GF-D8 (cell line): ENCODE results near the gene PYDC2.

Experiments
- DNase-seq: peaks from one replicate; lab custom pipeline; 2025; lab: John Stamatoyannopoulos, UW

PYDC2 gene

DNA sequence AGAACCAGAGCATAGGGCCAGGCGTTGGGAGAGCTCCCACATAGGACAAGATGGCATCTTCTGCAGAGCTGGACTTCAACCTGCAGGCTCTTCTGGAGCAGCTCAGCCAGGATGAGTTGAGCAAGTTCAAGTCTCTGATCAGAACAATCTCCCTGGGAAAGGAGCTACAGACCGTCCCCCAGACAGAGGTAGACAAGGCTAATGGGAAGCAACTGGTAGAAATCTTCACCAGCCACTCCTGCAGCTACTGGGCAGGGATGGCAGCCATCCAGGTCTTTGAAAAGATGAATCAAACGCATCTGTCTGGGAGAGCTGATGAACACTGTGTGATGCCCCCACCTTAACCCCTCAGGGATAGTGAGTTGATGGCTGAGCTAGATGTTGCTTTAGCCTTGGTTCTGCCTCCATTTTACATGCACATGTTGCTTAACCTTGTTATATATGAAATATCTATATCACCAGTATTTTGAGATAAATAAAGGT lies at the start of gene PYDC2:
TSS of gene PYDC2 (plus strand) at position 51 of the 483 bp plus-strand sequence. CDS start at position 51, 0 bp downstream.
- DNase-seq: no peak

GRCh38 chr3:191412759-191413158 lies 48.2 kb upstream of the PYDC2 start:
- no peak for DNase-seq

GRCh38 chr3:191414286-191414685 lies 46.7 kb upstream of the PYDC2 start:
- DNase-seq: no peak

DNA sequence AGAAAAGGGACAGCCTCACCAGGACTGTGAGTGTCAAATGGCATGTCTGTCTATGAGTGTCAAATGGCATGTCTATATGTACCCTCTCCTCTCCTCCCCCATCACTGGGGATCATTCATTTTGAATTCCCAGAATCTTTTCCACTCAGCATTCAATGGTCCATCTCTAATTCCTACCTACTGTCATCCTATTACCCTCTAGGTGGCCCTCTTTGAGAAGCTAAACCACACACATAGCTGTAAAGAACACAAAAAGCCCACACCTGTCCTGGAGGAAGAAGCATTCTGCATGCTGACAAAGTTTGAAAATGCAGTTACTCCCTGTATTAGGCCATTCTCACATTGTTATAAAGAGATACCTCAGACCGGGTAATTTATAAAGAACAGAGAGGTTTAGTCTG lies 46.2 kb upstream of the PYDC2 start:
- no peak for DNase-seq

GRCh38 chr3:191415566-191415965 lies 45.4 kb upstream of the PYDC2 start:
- DNase-seq: no peak

GRCh38 chr3:191417457-191417729 lies 43.6 kb upstream of the PYDC2 start:
- DNase-seq: no peak

GRCh38 chr3:191420771-191421170 lies 40.2 kb upstream of the PYDC2 start:
- no peak for DNase-seq

- DNase-seq: no peak
Measured at GRCh38 chr3:191424881-191425280, 36.1 kb upstream of the PYDC2 start.

DNA sequence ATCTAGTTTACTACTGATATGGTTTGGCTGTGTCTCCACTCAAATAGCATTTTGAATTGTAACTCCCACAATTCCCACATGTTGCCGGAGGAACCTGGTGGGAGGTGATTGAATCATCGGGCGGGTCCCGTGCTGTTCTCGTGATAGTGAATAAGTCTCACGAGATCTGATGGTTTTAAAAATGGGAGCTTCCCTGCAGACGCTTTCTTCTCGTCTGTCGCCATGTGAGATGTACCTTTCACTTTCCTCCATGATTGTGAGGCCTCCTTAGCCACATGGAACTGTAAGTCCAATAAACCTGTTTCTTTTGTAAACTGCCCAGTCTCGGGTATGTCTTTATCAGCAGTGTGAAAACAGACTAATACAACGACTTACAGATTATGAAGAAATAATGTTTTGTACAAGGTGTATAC lies 35.6 kb upstream of the PYDC2 start:
- no peak for DNase-seq

- DNase-seq: no peak
Measured at GRCh38 chr3:191426311-191426710, 34.7 kb upstream of the PYDC2 start.

GRCh38 chr3:191428177-191428576 lies 32.8 kb upstream of the PYDC2 start:
- DNase-seq: no peak

DNA sequence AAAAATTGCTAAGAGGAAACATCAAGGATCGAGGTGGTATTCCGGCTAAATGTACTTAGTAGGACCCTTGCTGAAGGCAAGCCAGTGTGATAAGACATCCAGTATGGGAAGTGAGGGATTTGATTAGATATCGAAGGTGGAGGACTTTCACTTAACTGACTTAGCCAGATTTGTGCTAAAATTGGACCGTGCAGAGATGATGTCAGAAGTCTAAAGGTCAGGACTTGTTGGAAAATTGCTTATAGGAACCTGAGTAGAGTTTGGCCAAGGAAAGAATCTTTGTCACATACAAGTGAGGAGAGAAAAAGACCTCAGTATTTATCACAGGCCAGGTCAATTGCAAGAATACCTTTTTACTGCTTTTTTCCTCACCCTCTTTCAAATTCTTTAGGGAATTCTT lies 30.9 kb upstream of the PYDC2 start:
- no peak for DNase-seq

DNA sequence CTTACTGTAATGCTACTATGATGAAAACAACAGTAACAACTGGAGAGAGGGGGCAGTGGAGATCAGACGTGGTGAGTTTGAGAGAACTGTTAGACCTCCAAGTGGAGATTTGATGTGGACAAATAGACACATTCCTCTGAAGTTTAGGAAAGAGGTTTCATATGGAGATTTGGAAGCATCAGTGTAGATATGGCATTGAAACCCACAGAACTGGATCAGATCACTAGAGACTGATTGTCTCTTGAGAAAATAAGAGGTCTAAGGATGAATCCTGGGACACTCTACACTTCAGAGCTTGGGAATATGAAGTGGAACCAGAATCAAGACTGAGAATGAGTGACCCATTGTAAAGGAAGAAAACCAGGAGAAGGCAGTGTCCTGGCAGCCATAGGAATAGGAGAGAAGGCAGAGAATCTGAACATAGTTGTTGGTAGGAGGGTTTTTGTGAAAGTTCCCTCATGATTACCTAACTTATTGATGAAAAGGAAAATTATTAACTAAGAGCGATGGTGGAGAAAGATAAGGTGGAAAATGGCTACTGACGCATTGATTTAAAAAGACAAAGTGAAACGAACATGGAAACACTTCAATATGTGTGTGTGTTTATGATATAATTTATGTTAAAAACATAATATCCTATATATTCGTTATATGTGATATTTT lies 29.7 kb upstream of the PYDC2 start:
- DNase-seq: no peak

GRCh38 chr3:191432162-191432561 lies 28.8 kb upstream of the PYDC2 start:
- DNase-seq: no peak

DNA sequence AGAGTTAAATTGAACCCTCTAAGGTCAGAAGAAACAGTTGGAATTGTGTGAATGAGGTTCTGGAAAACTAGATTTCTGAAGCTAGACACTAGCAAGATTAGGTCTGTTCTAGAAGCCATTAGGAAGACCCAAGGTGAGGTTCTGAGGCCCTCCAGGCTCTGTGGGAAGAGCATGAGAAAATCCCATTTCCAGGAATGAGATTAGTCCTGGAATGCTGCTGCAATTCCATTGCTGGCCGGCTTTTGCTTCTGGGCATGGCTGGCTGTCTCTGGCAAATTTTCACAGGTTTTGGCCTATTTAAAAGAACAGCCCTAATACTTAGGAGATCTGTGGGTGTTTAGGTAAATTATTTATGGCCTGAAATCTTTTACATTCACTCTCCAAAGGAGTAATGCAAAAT lies 26.9 kb upstream of the PYDC2 start:
- no peak for DNase-seq

DNA sequence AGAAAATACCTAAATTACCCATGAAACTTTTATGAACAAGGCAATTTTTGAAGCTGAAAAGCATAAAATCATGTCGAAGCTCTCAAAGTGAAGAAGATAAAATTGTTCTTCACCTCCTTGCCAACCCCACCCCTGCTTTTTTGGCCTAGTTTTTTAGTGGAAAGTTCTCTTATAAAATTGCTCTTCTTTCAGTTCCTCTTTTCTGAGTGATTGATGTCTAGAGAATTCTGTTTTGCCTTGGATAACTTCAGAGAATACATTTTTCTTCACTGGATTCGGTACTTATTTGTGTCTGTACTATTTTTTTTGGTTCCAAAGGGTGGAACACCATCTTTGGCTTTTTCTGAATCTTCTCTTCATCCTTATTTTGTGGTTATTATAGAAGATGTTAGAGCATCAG lies 25.0 kb upstream of the PYDC2 start:
- no peak for DNase-seq

DNA sequence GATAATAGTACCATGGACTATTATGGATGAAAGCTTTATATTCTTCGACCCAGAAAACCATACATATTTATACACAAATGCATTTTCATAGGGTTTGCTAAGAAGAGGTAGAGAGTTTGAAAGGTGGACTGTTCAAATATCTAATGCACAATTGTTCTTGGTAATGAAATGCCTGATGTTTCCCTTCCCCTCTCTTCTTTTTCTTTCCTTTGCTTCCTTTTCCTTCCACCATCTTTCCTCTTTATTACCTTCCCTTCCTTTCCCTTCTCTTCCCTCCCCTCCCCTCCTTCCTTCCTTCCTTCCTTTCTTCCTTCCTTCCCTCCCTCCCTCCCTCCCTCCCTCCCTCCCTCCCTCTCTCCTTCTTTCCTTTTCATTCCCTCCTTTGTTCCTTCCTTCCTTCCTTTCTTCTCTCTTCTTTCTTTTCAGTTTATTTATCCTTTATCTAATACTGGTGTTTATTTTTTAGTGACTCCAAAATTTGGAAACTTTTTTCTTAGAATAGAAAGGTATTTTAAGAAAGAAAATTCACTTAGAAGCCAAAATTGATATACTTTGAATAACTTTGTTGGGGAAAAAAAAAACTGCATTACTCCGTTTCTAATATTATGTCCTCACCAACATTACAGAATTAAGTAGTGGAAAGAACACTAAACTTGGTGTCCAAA lies 22.7 kb upstream of the PYDC2 start:
- DNase-seq: no peak

DNA sequence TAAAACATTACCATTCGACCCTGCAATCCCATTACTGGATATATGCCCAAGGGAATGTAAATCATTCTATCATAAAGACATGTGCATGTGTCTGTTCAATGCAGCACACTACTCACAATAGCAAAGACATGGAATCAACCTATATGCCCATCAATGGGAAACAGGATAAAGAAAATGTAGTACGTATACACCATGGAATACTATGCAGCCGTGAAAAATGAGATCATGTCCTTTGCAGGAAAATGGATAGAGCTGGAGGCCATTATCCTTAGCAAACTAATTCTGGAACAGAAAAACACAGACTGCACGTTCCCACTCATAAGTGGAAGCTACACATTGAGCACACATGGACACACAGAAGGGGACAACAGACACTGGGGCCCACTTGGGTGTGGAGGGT lies 20.4 kb upstream of the PYDC2 start:
- no peak for DNase-seq

- no peak for DNase-seq
Measured at GRCh38 chr3:191441687-191442086, 19.3 kb upstream of the PYDC2 start.

DNA sequence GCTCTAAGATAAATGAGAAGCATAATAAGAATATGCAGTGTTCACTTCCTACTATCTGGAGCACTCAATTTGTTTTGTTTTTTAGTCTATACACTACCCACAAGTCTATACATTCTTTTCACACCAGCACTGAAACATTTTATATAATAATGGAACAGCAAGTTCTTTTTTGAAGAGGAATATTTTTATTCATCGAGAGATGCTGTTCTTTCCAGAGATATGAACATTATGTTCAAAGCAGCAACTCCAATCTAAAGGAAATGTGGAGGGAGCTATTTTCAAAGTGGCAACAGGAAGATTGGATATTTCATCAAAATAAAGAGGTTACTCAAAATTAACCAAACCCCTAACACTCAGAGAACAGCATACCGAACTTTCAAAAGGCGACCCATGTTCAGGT lies 16.4 kb upstream of the PYDC2 start:
- no peak for DNase-seq

- DNase-seq: no peak
Measured at GRCh38 chr3:191449256-191449655, 11.7 kb upstream of the PYDC2 start.

- DNase-seq: no peak
Measured at GRCh38 chr3:191455257-191455952, 5.6 kb upstream of the PYDC2 start.

DNA sequence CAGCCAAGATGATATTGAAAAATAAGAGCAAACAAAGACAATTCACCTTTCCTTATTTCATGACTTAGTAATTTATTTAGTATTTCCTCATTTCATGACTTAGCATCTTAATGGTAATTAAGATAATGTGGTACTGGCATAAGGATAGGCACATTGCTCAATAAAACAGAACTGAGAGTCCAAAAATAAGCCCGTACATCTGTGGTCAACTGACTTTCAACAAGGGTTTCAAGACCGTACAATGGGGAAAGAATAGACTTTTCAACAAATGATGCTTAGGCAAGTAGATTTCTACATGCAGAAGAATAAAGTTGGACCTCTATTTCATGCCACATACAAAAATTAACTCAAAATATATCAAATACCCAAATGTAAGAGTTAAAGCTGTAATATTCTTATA lies 603 bp upstream of the PYDC2 start:
- no peak for DNase-seq
